Keratinocyte (primary cell): ENCODE measurements around the gene DIP2C. TPM values are rescaled to one million over a fixed set of nuclear protein-coding genes. Genes with fewer than 3 reads are reported as not detected.

Experiments used
- DNase-seq: peaks from one replicate; pipeline ENCODE4 v3.0.0-alpha.2; 2011; ENCODE audit warnings: low read depth, missing footprints, low spot score
- FAIRE-seq: peaks from 2 replicates; lab custom pipeline; 2011; peaks lifted over from hg19 to GRCh38; lab: Jason Lieb, UNC
- H2AFZ ChIP-seq: 2 replicates; pipeline ENCODE4 v1.6.0; 2012; ENCODE audit warnings: low read length, control low read depth, inconsistent platforms; ENCODE audit not compliant: control insufficient read depth
- H3K27ac ChIP-seq: 2 replicates; pipeline ENCODE4 v1.5.1; 2011; ENCODE audit warnings: low read length; ENCODE audit not compliant: control insufficient read depth, insufficient read depth
- H3K27me3 ChIP-seq: 3 replicates; pipeline ENCODE4 v1.6.0; 2011; ENCODE audit warnings: low read length; ENCODE audit not compliant: control insufficient read depth, insufficient read depth; ENCODE audit errors: extremely low read depth
- H3K36me3 ChIP-seq, 2 experiments: 2 replicates in 1 of 2; 3 replicates in 1 of 2; pipeline ENCODE4 v1.5.1; 2011; ENCODE audit warnings: low read length in 2 of 2, mild to moderate bottlenecking in 1 of 2; ENCODE audit not compliant: control insufficient read depth in 2 of 2, insufficient read depth in 2 of 2; ENCODE audit errors: extremely low read depth in 1 of 2
- H3K4me1 ChIP-seq: 3 replicates; pipeline ENCODE4 v1.5.1; 2011; ENCODE audit warnings: low read length; ENCODE audit not compliant: control insufficient read depth, insufficient read depth; ENCODE audit errors: extremely low read depth
- H3K4me2 ChIP-seq: 3 replicates; pipeline ENCODE4 v1.6.0; 2011; ENCODE audit warnings: low read depth, low read length; ENCODE audit not compliant: control insufficient read depth, insufficient read depth; ENCODE audit errors: extremely low read depth
- H3K4me3 ChIP-seq, 3 experiments: fragments of 200-600 bp in 1 of 3; sonication (generic) in 1 of 3; 2 replicates in 2 of 3; 3 replicates in 1 of 3; pipeline ENCODE4 v1.5.1; 2011 to 2016; ENCODE audit warnings: low read length in 3 of 3, mild to moderate bottlenecking in 3 of 3, control low read depth in 2 of 3, inconsistent platforms in 1 of 3, low read depth in 1 of 3, mixed read lengths in 1 of 3, mixed run types in 1 of 3, moderate library complexity in 1 of 3; ENCODE audit not compliant: control insufficient read depth in 2 of 3, insufficient read depth in 2 of 3; ENCODE audit errors: extremely low read depth in 1 of 3
- H3K79me2 ChIP-seq: 2 replicates; pipeline ENCODE4 v1.6.0; 2012; ENCODE audit warnings: low read length; ENCODE audit not compliant: control insufficient read depth, insufficient read depth
- H3K9ac ChIP-seq: 3 replicates; pipeline ENCODE4 v1.6.0; 2011; ENCODE audit warnings: low read length; ENCODE audit not compliant: control insufficient read depth, insufficient read depth; ENCODE audit errors: extremely low read depth
- H3K9me1 ChIP-seq: 3 replicates; pipeline ENCODE4 v1.6.0; 2011; ENCODE audit warnings: low read length; ENCODE audit not compliant: control insufficient read depth, insufficient read depth; ENCODE audit errors: extremely low read depth
- H3K9me3 ChIP-seq: 2 replicates; pipeline ENCODE4 v1.5.1; 2012; ENCODE audit warnings: low read depth, low read length; ENCODE audit not compliant: control insufficient read depth
- H4K20me1 ChIP-seq: 3 replicates; pipeline ENCODE4 v1.6.0; 2011; ENCODE audit warnings: low read length; ENCODE audit not compliant: control insufficient read depth, insufficient read depth; ENCODE audit errors: extremely low read depth
- EZH2 ChIP-seq: IDR thresholded peaks from one replicate; pipeline ENCODE4 v1.6.1; 2012; ENCODE audit warnings: inconsistent platforms, mild to moderate bottlenecking, low read length, moderate library complexity
- dilution Hi-C: fragments of 300-500 bp; cut with MboI; formaldehyde crosslinking; loops from one replicate; pipeline ENCODE4 v1.7.0; 2020; ENCODE audit warnings: low sequenced_read_pairs; ENCODE audit not compliant: extremely low pct_ligation_motif_present
- polyA plus RNA-seq, 5 experiments: library from polyadenylated mRNA; depleted of rRNA in 3 of 5; stranded (reverse) in 3 of 5; stranded (forward) in 1 of 5; unstranded in 1 of 5; fragments of >200 nt; gene quantifications; 1 replicate in 1 of 5; 2 replicates in 3 of 5; 3 replicates in 1 of 5; pipeline versions ENCODE4 v1.2.1 to v1.2.3, GENCODE V29; 2011 to 2012; ENCODE audit warnings: missing spikeins in 2 of 5, low read depth in 1 of 5, low replicate concordance in 1 of 5
- TF ChIP-seq, protein P1 (sequence below), 3 experiments: IDR thresholded peaks in 1 of 3; conservative IDR thresholded peaks in 1 of 3; optimal IDR thresholded peaks in 1 of 3; 2 replicates in 2 of 3; 3 replicates in 1 of 3; pipeline versions ENCODE3 to v1.5.1; 2011; ENCODE audit warnings: low read length in 3 of 3, mild to moderate bottlenecking in 3 of 3, moderate library complexity in 2 of 3, control low read depth in 1 of 3, inconsistent platforms in 1 of 3; ENCODE audit not compliant: insufficient read depth in 2 of 3; ENCODE audit errors: extremely low read depth in 1 of 3

DIP2C gene
- polyA plus RNA-seq, 1 donor (not counting 4 experiments of a cell fraction or from before 2014, with no cell fraction given), result 1.3 TPM

DNA sequence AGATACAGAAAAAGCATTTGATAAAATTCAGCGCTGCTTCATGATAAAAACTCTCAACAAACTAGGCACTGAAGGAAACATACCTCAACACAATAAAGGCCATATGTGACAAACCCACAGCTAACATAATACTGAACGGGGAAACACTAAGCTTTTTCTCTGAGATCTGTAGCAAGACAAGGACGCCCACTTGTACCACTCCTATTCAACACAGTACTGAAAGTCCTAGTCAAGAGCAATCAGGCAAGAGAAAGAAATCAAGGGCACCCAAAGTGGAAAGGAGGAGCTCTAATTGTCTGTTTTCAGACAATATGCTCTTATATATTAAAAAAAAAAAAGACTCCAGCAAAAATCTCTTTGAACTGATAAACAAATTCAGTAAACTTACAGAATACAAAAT lies 13.3 kb downstream of the DIP2C start:
- H3K36me3 ChIP-seq, result no peaks in the 10 kb centered on the region
- no peak for FAIRE-seq
- no peak for TF ChIP-seq EZH2
- TF ChIP-seq, protein P1, sequence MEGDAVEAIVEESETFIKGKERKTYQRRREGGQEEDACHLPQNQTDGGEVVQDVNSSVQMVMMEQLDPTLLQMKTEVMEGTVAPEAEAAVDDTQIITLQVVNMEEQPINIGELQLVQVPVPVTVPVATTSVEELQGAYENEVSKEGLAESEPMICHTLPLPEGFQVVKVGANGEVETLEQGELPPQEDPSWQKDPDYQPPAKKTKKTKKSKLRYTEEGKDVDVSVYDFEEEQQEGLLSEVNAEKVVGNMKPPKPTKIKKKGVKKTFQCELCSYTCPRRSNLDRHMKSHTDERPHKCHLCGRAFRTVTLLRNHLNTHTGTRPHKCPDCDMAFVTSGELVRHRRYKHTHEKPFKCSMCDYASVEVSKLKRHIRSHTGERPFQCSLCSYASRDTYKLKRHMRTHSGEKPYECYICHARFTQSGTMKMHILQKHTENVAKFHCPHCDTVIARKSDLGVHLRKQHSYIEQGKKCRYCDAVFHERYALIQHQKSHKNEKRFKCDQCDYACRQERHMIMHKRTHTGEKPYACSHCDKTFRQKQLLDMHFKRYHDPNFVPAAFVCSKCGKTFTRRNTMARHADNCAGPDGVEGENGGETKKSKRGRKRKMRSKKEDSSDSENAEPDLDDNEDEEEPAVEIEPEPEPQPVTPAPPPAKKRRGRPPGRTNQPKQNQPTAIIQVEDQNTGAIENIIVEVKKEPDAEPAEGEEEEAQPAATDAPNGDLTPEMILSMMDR (optimal IDR thresholded peaks at IDR 0.05 in 1 of 3, IDR thresholded peaks at IDR 0.05 in 1 of 3, conservative IDR thresholded peaks at IDR 0.05 in 1 of 3; ENCODE audit: extremely low read depth in 1 of 3, insufficient read depth in 2 of 3, low read length in 3 of 3), result no peak

DNA sequence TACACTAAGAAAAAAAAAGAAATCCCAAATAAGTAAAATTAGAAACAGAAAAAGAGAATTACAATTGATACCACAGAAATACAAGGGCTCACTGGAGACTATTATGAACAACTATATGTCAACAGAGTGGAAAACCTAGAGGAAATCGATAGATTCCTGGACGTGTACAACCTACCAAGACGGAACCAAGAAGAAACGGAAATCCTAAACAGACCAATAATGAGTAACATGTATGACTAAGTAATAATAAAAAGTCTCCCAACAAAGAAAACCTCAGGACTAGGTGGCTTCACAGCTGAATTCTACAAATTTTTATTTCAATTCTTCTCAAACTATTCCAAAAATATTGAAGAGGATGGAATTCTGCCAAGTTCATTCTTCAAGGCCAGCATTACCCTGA lies 13.9 kb downstream of the DIP2C start:
- Histone ChIP-seq H3K9me3 (peaks cover 2% of the 10 kb centered on the region), H3K27me3 (no peaks in the 10 kb centered on the region), H3K4me1 (no peaks in the 10 kb centered on the region), H4K20me1 (no peaks in the 10 kb centered on the region), H3K4me2 (no peak overlapping the region), H3K4me3 (no peak overlapping the region), H3K36me3 (no peaks in the 10 kb centered on the region), H3K9me1 (no peaks in the 10 kb centered on the region), H3K79me2 (peaks cover 2% of the 10 kb centered on the region), H3K9ac (no peak overlapping the region), H2AFZ (no peak overlapping the region), H3K27ac (no peak overlapping the region)
- no peak for DNase-seq
- no peak for TF ChIP-seq EZH2
- TF ChIP-seq, protein P1 (optimal IDR thresholded peaks at IDR 0.05 in 1 of 3, IDR thresholded peaks at IDR 0.05 in 1 of 3, conservative IDR thresholded peaks at IDR 0.05 in 1 of 3; ENCODE audit: extremely low read depth in 1 of 3, insufficient read depth in 2 of 3, low read length in 3 of 3), result no peak
- dilution Hi-C loops, result no loop called here
- no peak for FAIRE-seq

More for the DNA sequence above, 13.3 kb downstream of the DIP2C start:
- H4K20me1 ChIP-seq, result no peaks in the 10 kb centered on the region
- H3K79me2 ChIP-seq, result peaks cover 5% of the 10 kb centered on the region
- no peak overlapping the region for H3K9ac ChIP-seq
- no peak overlapping the region for H3K4me3 ChIP-seq
- peaks cover 2% of the 10 kb centered on the region for H3K9me3 ChIP-seq
- no peaks in the 10 kb centered on the region for H3K27me3 ChIP-seq
- H2AFZ ChIP-seq, result no peak overlapping the region
- dilution Hi-C loops, result no loop called here
- no peak for DNase-seq
- H3K27ac ChIP-seq, result no peak overlapping the region
- H3K9me1 ChIP-seq, result no peaks in the 10 kb centered on the region
- H3K4me1 ChIP-seq, result no peaks in the 10 kb centered on the region
- H3K4me2 ChIP-seq, result no peak overlapping the region
